GM12878 (cell line): Measurements from ENCODE around the gene SDC1.

Experiments used
- ASH2L ChIP-seq: fragments of 300-600, 200-600 bp; sonication (generic); IDR thresholded peaks from 2 replicates; pipeline ENCODE4 v1.6.1; 2017; ENCODE audit warnings: low read depth, mild to moderate bottlenecking, borderline replicate concordance
- MEF2A ChIP-seq: IDR thresholded peaks from 2 replicates; pipeline ENCODE4 v1.6.1; 2011; ENCODE audit warnings: low read depth, mild to moderate bottlenecking, low read length, moderate library complexity; ENCODE audit not compliant: insufficient read depth
- MTA3 ChIP-seq: IDR thresholded peaks from 2 replicates; pipeline ENCODE4 v1.6.1; 2012; ENCODE audit warnings: low read length, inconsistent platforms, borderline replicate concordance
- NRF1 ChIP-seq: conservative IDR thresholded peaks from 2 replicates; pipeline ENCODE4 v1.6.1; 2011; ENCODE audit warnings: mild to moderate bottlenecking, low read depth, low read length, improper control_type of control experiment
- POLR2A ChIP-seq: IDR thresholded peaks from 2 replicates; pipeline ENCODE4 v1.6.1; 2011; ENCODE audit warnings: low read depth, mild to moderate bottlenecking, low read length
- SREBF2 ChIP-seq: IDR thresholded peaks from 2 replicates; pipeline ENCODE4 v1.6.1; 2012; ENCODE audit warnings: mild to moderate bottlenecking, low read length
- ZNF207 ChIP-seq: fragments of 450-650 bp; IDR thresholded peaks from 2 replicates; pipeline ENCODE4 v1.6.1; 2014; ENCODE audit warnings: antibody characterized with exemption, mild to moderate bottlenecking, borderline replicate concordance
- ZNF24 ChIP-seq: fragments of 450-650 bp; IDR thresholded peaks from 2 replicates; pipeline ENCODE4 v1.6.1; 2017; ENCODE audit warnings: antibody characterized with exemption, mild to moderate bottlenecking
- ZNF274 ChIP-seq: IDR thresholded peaks from one replicate; pipeline ENCODE4 v1.8.0; 2011; ENCODE audit not compliant: insufficient read length, insufficient read depth
- TF ChIP-seq, protein P1 (sequence below), 3 experiments: IDR thresholded peaks in 2 of 3; conservative IDR thresholded peaks in 1 of 3; 2 replicates each; pipeline ENCODE4 v1.5.1; 2011; ENCODE audit warnings: low read depth in 3 of 3, low read length in 3 of 3, mild to moderate bottlenecking in 3 of 3, control low read depth in 2 of 3, moderate library complexity in 2 of 3, inconsistent platforms in 1 of 3, mixed read lengths in 1 of 3; ENCODE audit not compliant: control insufficient read depth in 2 of 3, insufficient read depth in 1 of 3; ENCODE audit errors: extremely low read depth in 1 of 3
- TF ChIP-seq, protein P2 (sequence below): IDR thresholded peaks from 2 replicates; pipeline ENCODE4 v1.6.1; 2011; ENCODE audit warnings: low read depth, low read length, improper control_type of control experiment, borderline replicate concordance
- TF ChIP-seq, protein P3 (sequence below): IDR thresholded peaks from 2 replicates; pipeline ENCODE4 v1.6.1; 2012; ENCODE audit warnings: low read depth, low read length, improper control_type of control experiment
- TF ChIP-seq, protein P4 (sequence below): IDR thresholded peaks from 2 replicates; pipeline ENCODE4 v1.6.1; 2012; ENCODE audit warnings: low read depth, low read length, improper control_type of control experiment

DNA sequence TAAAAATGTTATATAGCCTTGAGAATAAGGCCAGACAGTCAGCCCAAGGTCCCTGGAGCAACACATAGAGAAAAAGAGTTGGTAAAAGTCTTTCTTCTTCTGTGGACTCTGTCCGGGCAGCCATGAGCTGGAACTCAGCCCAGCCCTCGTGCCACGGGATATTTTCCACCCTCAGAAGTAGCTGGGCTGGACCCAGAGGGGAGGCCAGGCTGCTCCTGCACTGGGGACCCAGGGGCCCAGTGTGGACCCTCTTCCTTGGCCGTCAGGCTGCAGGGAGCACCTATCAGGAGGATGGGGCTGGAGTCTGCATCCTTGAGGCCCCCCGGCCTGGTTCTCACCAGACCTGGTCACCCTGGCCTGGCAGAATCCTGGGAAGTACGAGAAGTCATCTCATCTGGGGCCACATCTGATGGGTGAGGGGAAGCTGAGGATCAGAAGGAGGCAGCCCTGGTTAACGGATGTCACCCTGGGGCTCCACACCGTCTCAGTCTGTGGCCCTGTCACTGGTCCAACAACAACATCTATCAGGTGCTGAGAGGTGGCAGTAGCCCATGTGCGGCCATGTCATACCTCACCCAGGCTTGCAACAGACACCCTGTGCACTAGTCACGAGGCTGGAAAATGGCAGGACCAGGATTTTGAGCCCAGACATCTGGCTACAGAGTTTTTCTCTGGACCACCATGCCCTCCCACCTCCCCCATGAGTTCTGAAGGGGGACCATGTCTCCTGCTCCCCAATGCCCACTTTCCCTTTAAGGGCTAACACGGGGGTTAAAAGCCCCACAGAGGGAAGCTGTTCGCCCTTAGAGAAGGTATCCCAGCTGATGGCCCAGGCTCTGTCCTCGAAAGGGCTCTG lies 33.0 kb downstream of the SDC1 start:
- TF ChIP-seq, protein P1, sequence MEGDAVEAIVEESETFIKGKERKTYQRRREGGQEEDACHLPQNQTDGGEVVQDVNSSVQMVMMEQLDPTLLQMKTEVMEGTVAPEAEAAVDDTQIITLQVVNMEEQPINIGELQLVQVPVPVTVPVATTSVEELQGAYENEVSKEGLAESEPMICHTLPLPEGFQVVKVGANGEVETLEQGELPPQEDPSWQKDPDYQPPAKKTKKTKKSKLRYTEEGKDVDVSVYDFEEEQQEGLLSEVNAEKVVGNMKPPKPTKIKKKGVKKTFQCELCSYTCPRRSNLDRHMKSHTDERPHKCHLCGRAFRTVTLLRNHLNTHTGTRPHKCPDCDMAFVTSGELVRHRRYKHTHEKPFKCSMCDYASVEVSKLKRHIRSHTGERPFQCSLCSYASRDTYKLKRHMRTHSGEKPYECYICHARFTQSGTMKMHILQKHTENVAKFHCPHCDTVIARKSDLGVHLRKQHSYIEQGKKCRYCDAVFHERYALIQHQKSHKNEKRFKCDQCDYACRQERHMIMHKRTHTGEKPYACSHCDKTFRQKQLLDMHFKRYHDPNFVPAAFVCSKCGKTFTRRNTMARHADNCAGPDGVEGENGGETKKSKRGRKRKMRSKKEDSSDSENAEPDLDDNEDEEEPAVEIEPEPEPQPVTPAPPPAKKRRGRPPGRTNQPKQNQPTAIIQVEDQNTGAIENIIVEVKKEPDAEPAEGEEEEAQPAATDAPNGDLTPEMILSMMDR (IDR thresholded peaks at IDR 0.05 in 2 of 3, conservative IDR thresholded peaks at IDR 0.05 in 1 of 3; ENCODE audit: control insufficient read depth in 2 of 3, extremely low read depth in 1 of 3, insufficient read depth in 1 of 3, low read depth in 3 of 3, low read length in 3 of 3) = no peak
- TF ChIP-seq MEF2A (no peak), ZNF24 (no peak), POLR2A (no peak), SREBF2 (no peak), ZNF207 (no peak), MTA3 (no peak), ZNF274 (no peak), ASH2L (no peak), NRF1 (no peak)
- TF ChIP-seq, protein P2, sequence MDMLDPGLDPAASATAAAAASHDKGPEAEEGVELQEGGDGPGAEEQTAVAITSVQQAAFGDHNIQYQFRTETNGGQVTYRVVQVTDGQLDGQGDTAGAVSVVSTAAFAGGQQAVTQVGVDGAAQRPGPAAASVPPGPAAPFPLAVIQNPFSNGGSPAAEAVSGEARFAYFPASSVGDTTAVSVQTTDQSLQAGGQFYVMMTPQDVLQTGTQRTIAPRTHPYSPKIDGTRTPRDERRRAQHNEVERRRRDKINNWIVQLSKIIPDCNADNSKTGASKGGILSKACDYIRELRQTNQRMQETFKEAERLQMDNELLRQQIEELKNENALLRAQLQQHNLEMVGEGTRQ = no peak
- TF ChIP-seq, protein P3, sequence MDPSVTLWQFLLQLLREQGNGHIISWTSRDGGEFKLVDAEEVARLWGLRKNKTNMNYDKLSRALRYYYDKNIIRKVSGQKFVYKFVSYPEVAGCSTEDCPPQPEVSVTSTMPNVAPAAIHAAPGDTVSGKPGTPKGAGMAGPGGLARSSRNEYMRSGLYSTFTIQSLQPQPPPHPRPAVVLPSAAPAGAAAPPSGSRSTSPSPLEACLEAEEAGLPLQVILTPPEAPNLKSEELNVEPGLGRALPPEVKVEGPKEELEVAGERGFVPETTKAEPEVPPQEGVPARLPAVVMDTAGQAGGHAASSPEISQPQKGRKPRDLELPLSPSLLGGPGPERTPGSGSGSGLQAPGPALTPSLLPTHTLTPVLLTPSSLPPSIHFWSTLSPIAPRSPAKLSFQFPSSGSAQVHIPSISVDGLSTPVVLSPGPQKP = no peak
- TF ChIP-seq, protein P4, sequence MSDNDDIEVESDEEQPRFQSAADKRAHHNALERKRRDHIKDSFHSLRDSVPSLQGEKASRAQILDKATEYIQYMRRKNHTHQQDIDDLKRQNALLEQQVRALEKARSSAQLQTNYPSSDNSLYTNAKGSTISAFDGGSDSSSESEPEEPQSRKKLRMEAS = no peak
